ENCODE data around the gene SCLT1. TPM values are rescaled to one million over a fixed set of nuclear protein-coding genes. Genes with fewer than 3 reads are reported as not detected.
A peak's percentile ranks its signal among the peaks of the same experiment; 100 is the strongest.

SCLT1 gene
- total RNA-seq, 4 donors from 2014 or later: 5.2 to 26.0 (median 9.0) TPM

DNA sequence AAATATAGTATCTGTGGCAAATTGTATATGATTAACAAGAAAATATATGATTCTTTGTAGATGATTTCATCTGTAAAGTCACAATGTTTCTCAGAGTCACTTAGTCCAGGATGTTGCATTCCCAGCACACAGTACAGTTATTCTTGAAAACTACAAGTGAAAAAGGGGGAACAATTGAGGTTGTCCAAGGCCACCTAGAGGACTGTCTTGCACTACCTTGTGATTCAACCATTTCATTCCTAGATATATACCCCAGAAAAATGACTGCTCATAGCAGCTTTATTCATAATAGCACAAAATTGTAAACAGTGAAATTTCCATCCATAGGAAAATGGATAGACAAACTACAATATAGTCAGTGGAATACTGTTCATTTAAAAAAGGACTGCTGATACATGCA lies 18.6 kb upstream of the SCLT1 start:
- no peak for ATAC-seq
- no peak for TF ChIP-seq EP300 (IDR thresholded peaks at IDR 0.05)

DNA sequence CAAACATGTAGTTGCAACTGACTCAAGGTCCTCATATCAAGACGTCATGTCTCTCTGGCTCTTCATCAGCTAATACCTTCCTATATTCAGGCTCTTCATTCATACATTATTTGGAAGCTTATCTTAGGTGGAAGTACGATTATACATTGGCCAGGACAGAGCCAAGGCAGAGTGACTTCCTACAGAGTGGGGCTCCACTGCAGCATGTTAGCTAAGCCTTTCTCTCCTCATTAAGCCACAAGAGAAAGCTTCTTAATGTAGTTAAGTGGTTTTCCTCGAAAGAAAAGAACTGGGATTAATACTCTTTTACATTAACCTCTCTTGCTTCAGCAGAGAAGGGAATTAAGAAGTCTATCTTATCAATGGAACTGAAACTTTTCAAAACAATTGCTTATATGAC lies 17.6 kb upstream of the SCLT1 start:
- ATAC-seq: no peak
- WGBS, 2 donors (ENCODE audit: low coverage in 1 of 2): 60 to 86% methylated on average over 1 to 3 of the region's 3 CpGs
- H3K4me1 ChIP-seq: no peaks in the 10 kb centered on the region

More for the DNA sequence above, 18.6 kb upstream of the SCLT1 start:
- Histone ChIP-seq H3K4me1 (no peaks in the 10 kb centered on the region), H3K4me3 (no peak overlapping the region), H3K9me3 (no peaks in the 10 kb centered on the region), H3K36me3 (peaks cover 0 to 21% of the 10 kb centered on the region in 2 donors), H3K27me3 (no peaks in the 10 kb centered on the region), H3K27ac (no peak overlapping the region)

DNA sequence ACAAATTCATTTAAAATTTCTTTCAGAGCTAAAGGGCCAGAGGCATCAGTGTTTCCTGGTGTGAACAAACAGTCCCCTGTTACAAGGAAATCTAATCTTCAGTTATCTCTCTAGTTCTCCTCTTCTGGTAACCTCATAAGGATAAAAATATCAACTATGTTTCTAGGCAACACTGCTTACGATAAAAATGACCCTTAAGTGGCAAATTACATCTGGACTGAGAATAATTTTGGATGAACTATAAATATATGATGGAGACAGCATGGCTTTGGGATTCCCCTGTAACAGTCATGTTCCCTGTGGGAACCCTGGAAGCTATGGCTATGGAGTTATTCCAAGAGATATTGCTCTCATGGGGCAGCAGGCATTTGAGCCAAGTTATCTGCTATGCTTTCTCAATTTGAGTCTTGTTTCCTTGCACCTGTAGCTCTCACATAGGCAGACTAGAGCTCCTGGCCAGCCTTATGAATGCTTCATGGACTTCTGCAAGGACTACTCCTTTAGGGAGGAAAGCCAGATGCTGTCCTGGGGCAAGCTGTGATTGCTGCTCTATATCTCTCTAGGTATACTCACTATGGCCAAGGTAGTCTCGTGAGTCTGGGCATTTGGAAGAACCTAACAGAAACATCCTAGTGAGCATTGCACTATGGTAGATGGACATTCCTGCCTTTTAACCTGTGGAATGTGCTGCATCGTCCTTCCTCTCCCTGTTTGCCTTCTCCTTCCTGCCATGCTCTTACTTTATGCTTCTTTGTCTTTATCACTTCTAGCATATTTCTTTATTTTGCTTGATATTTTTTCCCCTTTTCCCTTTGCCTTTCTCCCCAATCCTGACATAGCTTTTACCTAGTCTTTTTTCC lies 16.9 kb upstream of the SCLT1 start:
- H3K4me3 ChIP-seq: no peak overlapping the region
- H3K27me3 ChIP-seq: no peaks in the 10 kb centered on the region
- H3K27ac ChIP-seq: no peak overlapping the region
- peaks cover 0 to 21% of the 10 kb centered on the region in 2 donors for H3K36me3 ChIP-seq
- 71 to 87% methylated on average over 1 to 3 of the region's 3 CpGs for WGBS, 2 donors (ENCODE audit: low coverage in 1 of 2)
- TF ChIP-seq POLR2AphosphoS5 (IDR thresholded peaks at IDR 0.05): no peak
- no peak for TF ChIP-seq POLR2A (IDR thresholded peaks at IDR 0.05)
- TF ChIP-seq EP300 (IDR thresholded peaks at IDR 0.05): no peak
- TF ChIP-seq, protein P1, sequence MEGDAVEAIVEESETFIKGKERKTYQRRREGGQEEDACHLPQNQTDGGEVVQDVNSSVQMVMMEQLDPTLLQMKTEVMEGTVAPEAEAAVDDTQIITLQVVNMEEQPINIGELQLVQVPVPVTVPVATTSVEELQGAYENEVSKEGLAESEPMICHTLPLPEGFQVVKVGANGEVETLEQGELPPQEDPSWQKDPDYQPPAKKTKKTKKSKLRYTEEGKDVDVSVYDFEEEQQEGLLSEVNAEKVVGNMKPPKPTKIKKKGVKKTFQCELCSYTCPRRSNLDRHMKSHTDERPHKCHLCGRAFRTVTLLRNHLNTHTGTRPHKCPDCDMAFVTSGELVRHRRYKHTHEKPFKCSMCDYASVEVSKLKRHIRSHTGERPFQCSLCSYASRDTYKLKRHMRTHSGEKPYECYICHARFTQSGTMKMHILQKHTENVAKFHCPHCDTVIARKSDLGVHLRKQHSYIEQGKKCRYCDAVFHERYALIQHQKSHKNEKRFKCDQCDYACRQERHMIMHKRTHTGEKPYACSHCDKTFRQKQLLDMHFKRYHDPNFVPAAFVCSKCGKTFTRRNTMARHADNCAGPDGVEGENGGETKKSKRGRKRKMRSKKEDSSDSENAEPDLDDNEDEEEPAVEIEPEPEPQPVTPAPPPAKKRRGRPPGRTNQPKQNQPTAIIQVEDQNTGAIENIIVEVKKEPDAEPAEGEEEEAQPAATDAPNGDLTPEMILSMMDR (IDR thresholded peaks at IDR 0.05): no peak
- H3K9me3 ChIP-seq: no peaks in the 10 kb centered on the region
- ATAC-seq: no peak
- no peaks in the 10 kb centered on the region for H3K4me1 ChIP-seq

More for the DNA sequence above, 17.6 kb upstream of the SCLT1 start:
- Histone ChIP-seq H3K36me3 (peaks cover 0 to 21% of the 10 kb centered on the region in 2 donors), H3K9me3 (no peaks in the 10 kb centered on the region), H3K27ac (no peak overlapping the region), H3K27me3 (no peaks in the 10 kb centered on the region), H3K4me3 (no peak overlapping the region)
- TF ChIP-seq EP300 (IDR thresholded peaks at IDR 0.05): no peak
- TF ChIP-seq POLR2A (IDR thresholded peaks at IDR 0.05): no peak
- TF ChIP-seq, protein P1 (IDR thresholded peaks at IDR 0.05): no peak
- TF ChIP-seq POLR2AphosphoS5 (IDR thresholded peaks at IDR 0.05): no peak

DNA sequence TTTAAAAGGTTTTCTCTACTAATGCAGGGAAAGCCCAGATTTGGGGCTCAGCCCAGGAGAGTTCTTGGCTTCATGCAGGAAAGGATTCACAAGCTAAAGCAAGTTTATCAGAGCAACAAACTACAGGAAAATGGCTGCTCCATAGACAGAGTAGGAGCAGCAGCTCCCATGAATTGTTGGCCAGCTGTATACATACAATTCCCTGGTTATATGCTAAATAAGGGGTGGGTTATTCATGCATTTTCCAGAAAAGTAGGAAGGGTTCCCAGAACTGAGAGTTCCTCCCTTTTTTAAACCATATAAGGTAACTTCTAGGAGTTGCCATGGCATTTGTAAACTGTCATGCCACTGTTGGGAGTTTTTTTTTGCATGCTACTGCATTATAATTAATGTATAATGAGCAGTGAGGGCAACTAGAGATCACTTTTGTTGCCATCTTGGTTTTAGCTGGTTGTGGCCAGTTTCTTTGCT lies 5.2 kb upstream of the SCLT1 start:
- ATAC-seq: no peak
- no peak overlapping the region for H3K4me3 ChIP-seq
- no peaks in the 10 kb centered on the region for H3K27me3 ChIP-seq
- no peak overlapping the region for H3K27ac ChIP-seq
- H3K9me3 ChIP-seq: no peaks in the 10 kb centered on the region
- H3K4me1 ChIP-seq: peaks cover 3 to 20% (median 3%) of the 10 kb centered on the region in 3 donors
- TF ChIP-seq EP300 (IDR thresholded peaks at IDR 0.05) (no peak), POLR2A (IDR thresholded peaks at IDR 0.05) (no peak), POLR2AphosphoS5 (IDR thresholded peaks at IDR 0.05) (no peak)
- TF ChIP-seq, protein P1 (IDR thresholded peaks at IDR 0.05): no peak
- peaks cover 0 to 7% of the 10 kb centered on the region in 2 donors for H3K36me3 ChIP-seq

DNA sequence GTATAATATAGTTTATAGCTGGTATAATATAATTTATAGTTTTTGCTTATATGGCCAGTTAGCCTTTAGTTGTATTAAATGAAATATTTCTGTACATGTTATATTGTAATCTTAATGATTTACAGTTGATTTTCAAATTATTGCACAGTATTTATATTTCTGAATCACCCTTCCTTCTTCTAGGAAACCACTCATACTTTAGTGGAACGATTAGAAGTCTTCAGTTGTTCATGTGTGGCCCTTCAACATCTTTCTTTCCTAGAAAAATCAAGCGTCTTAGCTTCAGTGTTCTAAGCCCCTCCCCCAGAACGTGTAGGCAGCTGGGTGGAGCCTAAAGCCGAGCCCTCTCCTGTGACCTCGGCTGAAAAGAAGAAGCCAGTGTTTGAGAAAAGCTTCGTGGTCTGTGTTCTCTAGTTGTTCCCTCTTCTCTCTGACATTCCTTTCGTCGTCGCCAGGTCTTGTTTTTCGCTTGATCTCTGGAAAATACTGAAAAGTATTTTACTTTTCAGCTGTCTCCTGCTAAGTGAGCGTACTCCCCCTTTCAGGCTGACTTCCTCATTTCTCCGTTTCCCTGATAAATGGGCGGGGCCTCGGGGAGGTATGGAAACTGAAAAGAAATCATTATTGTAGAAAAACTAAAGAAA lies 2.6 kb upstream of the SCLT1 start, which contains the start of gene C4orf33:
Gene C4orf33 (plus strand): TSS at position 342 of the 644 bp plus-strand sequence. CDS start 6,459 bp downstream, outside the sequence.
- H3K9me3 ChIP-seq: no peaks in the 10 kb centered on the region
- no peaks in the 10 kb centered on the region for H3K27me3 ChIP-seq
- H3K27ac ChIP-seq: peak within 1 kb of the TSS; percentile 68 to 89 (median 82)
- H3K4me1 ChIP-seq: peaks cover 10 to 40% (median 11%) of the 10 kb centered on the region in 3 donors
- H3K36me3 ChIP-seq: no peaks in the 10 kb centered on the region
- whole genome bisulfite sequencing, 2 donors (ENCODE audit: low coverage in 1 of 2): 0 to 7% methylated on average over 6 to 9 of the region's 14 CpGs
- peak within 1 kb of the TSS; percentile 57 to 100 for H3K4me3 ChIP-seq
- TF ChIP-seq POLR2A (IDR thresholded peaks at IDR 0.05): no peak
- TF ChIP-seq POLR2AphosphoS5 (IDR thresholded peaks at IDR 0.05): no peak
- no peak for TF ChIP-seq EP300 (IDR thresholded peaks at IDR 0.05)
- TF ChIP-seq, protein P1 (IDR thresholded peaks at IDR 0.05): no peak
- peak; percentile 57 for ATAC-seq

Data from gastroesophageal sphincter (tissue), 4 donors.